ENCODE results near the gene UST.

UST gene

DNA sequence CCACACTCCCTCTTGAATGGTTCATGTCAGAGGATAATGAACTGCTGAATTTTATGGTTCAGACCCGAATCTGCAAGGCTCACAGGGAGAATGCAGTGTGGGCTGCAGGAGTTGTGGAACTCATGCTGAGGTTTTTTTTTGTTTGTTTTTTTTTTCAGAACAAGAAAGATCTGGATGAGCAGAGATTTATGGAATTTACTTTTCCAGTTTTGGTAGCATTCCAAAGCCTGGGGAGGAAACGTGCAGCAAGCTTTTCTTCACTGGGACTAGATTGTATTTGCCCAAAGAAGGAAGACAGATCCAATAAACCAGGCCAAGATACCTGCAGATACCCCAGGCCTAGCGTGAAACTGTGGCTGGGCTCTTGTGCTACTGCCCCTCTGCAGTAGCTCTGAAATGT, 346.8 kb downstream of the UST start:
- Mint-ChIP-seq H3K27me3 (ENCODE audit: low read depth, poor library complexity) (no peaks in the 10 kb centered on the region), H3K36me3 (ENCODE audit: low read depth) (peaks cover 11% of the 10 kb centered on the region), H3K9me3 (peaks cover 17% of the 10 kb centered on the region), H3K4me1 (peaks cover 23% of the 10 kb centered on the region), H3K27ac (no peak overlapping the region), H3K4me3 (no peak overlapping the region)
- DNase-seq = no peak
- no peak for TF ChIP-seq CTCF (IDR thresholded peaks at IDR 0.05)

DNA sequence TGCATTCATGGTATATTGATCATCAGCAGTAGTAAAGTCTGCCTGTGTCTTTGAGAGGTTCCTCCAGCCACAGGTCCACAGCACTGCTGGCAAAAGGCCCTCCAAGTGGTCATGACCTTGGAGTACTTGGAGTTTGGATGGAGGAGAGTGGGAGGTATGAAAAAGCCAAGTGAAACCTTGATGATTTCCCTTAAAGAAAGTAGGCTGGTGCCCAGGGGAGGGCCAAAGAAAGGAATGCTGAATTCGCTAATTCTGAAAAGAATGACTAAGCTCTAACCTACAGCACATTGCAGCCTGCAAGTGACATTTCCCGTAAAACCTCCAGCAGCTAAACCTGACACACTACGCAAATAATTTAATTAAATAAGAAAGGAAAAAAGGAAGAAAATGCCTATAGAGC, 347.3 kb downstream of the UST start:
- no peak for TF ChIP-seq CTCF (IDR thresholded peaks at IDR 0.05)
- H3K27ac Mint-ChIP-seq = no peak overlapping the region
- H3K9me3 Mint-ChIP-seq = peaks cover 22% of the 10 kb centered on the region
- H3K4me1 Mint-ChIP-seq = peaks cover 23% of the 10 kb centered on the region
- DNase-seq = no peak
- H3K4me3 Mint-ChIP-seq = no peak overlapping the region
- peaks cover 16% of the 10 kb centered on the region for H3K36me3 Mint-ChIP-seq (ENCODE audit: low read depth)
- H3K27me3 Mint-ChIP-seq (ENCODE audit: low read depth, poor library complexity) = no peaks in the 10 kb centered on the region

DNA sequence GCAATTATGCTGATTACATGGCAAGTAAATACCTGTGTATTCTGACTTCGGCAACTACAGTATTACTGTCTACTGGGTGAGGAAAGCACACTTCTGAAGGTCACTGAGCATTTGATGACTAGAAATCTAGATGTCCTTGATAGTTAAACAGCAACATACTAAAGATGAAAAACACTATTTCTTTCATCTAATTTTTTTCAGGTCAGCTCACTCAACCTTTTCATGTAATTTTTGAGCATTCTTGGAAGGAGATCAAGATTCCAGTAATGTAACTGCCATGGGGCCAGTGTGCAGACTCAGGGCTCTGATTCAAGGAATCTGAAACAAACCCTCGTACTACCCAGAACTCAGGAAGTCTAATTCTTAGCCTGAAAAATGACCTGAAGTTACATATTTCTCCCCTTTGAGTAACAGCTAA, 348.1 kb downstream of the UST start:
- Mint-ChIP-seq H3K4me3 (no peak overlapping the region), H3K27ac (no peak overlapping the region), H3K27me3 (ENCODE audit: low read depth, poor library complexity) (no peaks in the 10 kb centered on the region), H3K4me1 (peaks cover 23% of the 10 kb centered on the region), H3K9me3 (peaks cover 29% of the 10 kb centered on the region), H3K36me3 (ENCODE audit: low read depth) (peaks cover 22% of the 10 kb centered on the region)
- TF ChIP-seq CTCF (IDR thresholded peaks at IDR 0.05) = no peak
- no peak for DNase-seq

DNA sequence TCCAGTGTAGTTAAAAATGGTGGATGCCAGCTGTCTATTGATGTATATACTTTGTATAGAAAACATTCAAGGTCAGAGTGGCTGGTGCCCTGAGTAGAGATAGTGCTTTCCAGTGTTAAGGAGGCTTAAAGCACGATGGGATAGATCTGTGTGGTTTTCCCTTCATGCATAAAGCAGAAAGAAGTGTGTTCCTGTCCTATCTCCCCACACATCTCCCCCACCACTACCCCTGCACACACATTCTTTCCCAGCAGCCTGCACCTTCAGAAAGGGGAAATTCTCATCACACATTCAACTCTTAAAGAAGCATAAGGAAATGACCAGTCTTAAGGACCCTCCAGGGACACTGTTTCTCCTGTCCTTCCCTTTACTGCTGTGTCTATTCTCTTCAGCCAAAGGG, 349.0 kb downstream of the UST start:
- TF ChIP-seq CTCF (IDR thresholded peaks at IDR 0.05) = no peak
- no peak overlapping the region for H3K27ac Mint-ChIP-seq
- H3K9me3 Mint-ChIP-seq = peaks cover 38% of the 10 kb centered on the region
- H3K27me3 Mint-ChIP-seq (ENCODE audit: low read depth, poor library complexity) = no peaks in the 10 kb centered on the region
- H3K36me3 Mint-ChIP-seq (ENCODE audit: low read depth) = peaks cover 22% of the 10 kb centered on the region
- no peak overlapping the region for H3K4me3 Mint-ChIP-seq
- no peak for DNase-seq
- peaks cover 23% of the 10 kb centered on the region for H3K4me1 Mint-ChIP-seq

DNA sequence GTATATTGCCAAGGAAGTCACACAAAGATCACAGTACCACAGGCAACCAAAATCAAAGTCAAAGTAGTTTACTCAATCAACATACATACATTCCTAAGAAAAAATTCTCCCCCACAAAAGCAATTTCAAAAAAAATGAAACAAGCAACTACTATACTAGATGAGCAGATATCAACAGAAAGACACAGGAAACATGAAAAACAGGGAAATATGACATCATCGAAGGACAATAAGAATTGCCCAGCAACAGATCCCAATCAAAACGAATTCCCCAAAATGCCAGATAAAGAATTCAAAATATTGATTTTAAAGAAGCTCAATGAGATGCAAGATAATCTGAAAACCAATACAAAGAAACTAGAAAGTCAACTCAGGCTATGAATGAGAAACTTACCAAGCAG, 351.0 kb downstream of the UST start:
- H3K27ac Mint-ChIP-seq = no peak overlapping the region
- DNase-seq = no peak
- H3K27me3 Mint-ChIP-seq (ENCODE audit: low read depth, poor library complexity) = no peaks in the 10 kb centered on the region
- peaks cover 22% of the 10 kb centered on the region for H3K36me3 Mint-ChIP-seq (ENCODE audit: low read depth)
- peaks cover 44% of the 10 kb centered on the region for H3K9me3 Mint-ChIP-seq
- no peak overlapping the region for H3K4me3 Mint-ChIP-seq
- no peak for TF ChIP-seq CTCF (IDR thresholded peaks at IDR 0.05)
- peaks cover 21% of the 10 kb centered on the region for H3K4me1 Mint-ChIP-seq

DNA sequence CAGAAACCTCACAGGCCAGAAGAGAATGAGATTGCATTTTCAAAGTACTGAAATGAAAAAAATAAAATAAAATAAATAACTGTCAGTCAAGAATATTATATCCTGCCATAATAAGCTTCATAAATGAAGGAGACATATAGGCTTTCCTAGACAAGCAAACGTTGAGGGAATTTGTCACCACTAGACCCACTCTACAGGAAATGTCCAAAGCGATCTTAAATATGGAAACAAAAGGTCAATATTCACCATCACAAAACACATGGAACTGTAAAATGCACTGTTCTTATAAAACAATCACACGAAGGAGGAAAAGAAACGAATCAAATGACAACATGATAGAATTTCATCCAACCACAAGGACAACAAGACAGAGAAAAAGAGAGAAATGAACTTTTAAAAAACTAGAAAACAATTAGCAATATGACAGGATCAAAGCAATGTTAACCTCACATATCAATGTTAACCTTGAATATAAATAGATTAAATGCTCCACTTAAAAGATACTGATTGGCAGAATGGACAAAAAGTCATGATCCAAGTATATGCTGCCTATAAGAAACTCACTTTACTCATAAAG, 352.0 kb downstream of the UST start:
- peaks cover 22% of the 10 kb centered on the region for H3K36me3 Mint-ChIP-seq (ENCODE audit: low read depth)
- peaks cover 44% of the 10 kb centered on the region for H3K9me3 Mint-ChIP-seq

More for the DNA sequence above, 352.0 kb downstream of the UST start:
- Mint-ChIP-seq H3K27me3 (ENCODE audit: low read depth, poor library complexity) (no peaks in the 10 kb centered on the region), H3K4me1 (peaks cover 19% of the 10 kb centered on the region), H3K4me3 (no peak overlapping the region), H3K27ac (no peak overlapping the region)
- DNase-seq = no peak
- TF ChIP-seq CTCF (IDR thresholded peaks at IDR 0.05) = no peak

All from nephron progenitor cell (in vitro differentiated cells).